Thyroid gland (tissue), 4 donors: ENCODE measurements around the gene PLXND1. TPM values are rescaled to one million over a fixed set of nuclear protein-coding genes. Genes with fewer than 3 reads are reported as not detected.

Experiments
- DNase-seq, 2 donors: peaks; one replicate each; pipeline ENCODE4 v3.0.0-alpha.2; 2019
- H3K27ac ChIP-seq, 3 donors: fragments of 200-600 bp; sonication (generic); 1 replicate in 2 of 3; 2 replicates in 1 of 3; pipeline ENCODE4 v1.5.1; 2016 to 2019; ENCODE audit warnings: mild to moderate bottlenecking in 1 of 3, moderate library complexity in 1 of 3
- H3K27me3 ChIP-seq: fragments of 200-600 bp; sonication (generic); one replicate; pipeline ENCODE4 v1.5.1; 2019
- H3K36me3 ChIP-seq, 2 donors: fragments of 200-600 bp; sonication (generic); one replicate each; pipeline ENCODE4 v1.5.1; 2016 to 2019
- H3K4me1 ChIP-seq, 2 donors: fragments of 200-600 bp; sonication (generic); one replicate each; pipeline ENCODE4 v1.5.1; 2017 to 2019
- H3K4me3 ChIP-seq, 3 donors: fragments of 200-600 bp; sonication (generic); replicated peaks in 1 of 3; 1 replicate in 2 of 3; 2 replicates in 1 of 3; pipeline ENCODE4 v1.5.1; 2016; ENCODE audit warnings: mild to moderate bottlenecking in 1 of 3
- H3K9me3 ChIP-seq: fragments of 200-600 bp; sonication (generic); one replicate; pipeline ENCODE4 v1.5.1; 2017
- CTCF ChIP-seq, 6 experiments: fragments of 200-600 bp in 3 of 6; fragments of 450-650 bp in 3 of 6; sonication (generic) in 3 of 6; IDR thresholded peaks; one replicate each; pipeline ENCODE4 v1.5.1; 2016 to 2019; ENCODE audit warnings: antibody characterized with exemption in 6 of 6, mild to moderate bottlenecking in 2 of 6, inconsistent platforms in 1 of 6, moderate library complexity in 1 of 6
- POLR2A ChIP-seq, 2 donors: fragments of 450-650 bp; IDR thresholded peaks; one replicate each; pipeline ENCODE4 v1.6.1; 2017; ENCODE audit warnings: antibody characterized with exemption in 2 of 2, mild to moderate bottlenecking in 2 of 2, moderate library complexity in 1 of 2
- WGBS, 2 donors: methylation state at CpG; one replicate each; pipeline ENCODE4 v1.1.5; 2017; 5-methylcytosine and 5-hydroxymethylcytosine counted together
- intact Hi-C: fragments of 100-400 bp; cut with DNase I; formaldehyde crosslinking; loops from one replicate; pipeline ENCODE4 v1.15.1; 2023
- total RNA-seq, 4 donors: library from RNA; depleted of rRNA; stranded (reverse); fragments of >200 nt; gene quantifications; one replicate each; pipeline ENCODE4 v1.2.3, GENCODE V29; 2016

Gene PLXND1
- total RNA-seq, 4 donors from 2014 or later = 50.7 to 69.8 (median 60.8) TPM

GRCh38 chr3:129618186-129618820 is 11.8 kb upstream of the PLXND1 start:
- Histone ChIP-seq H3K27ac (peak overlapping the region in 1 of 3 donors; percentile 49), H3K4me3 (no peak overlapping the region), H3K9me3 (no peaks in the 10 kb centered on the region), H3K36me3 (no peaks in the 10 kb centered on the region), H3K4me1 (peaks cover 10 to 60% of the 10 kb centered on the region in 2 donors), H3K27me3 (no peaks in the 10 kb centered on the region)
- TF ChIP-seq POLR2A (IDR thresholded peaks at IDR 0.05) = no peak
- no peak for TF ChIP-seq CTCF (IDR thresholded peaks at IDR 0.05)
- no peak for DNase-seq
- intact Hi-C loops = no loop called here
- WGBS, 2 donors = 74 to 76% methylated on average over 15 of the region's 15 CpGs

- DNase-seq = no peak
- intact Hi-C loops = no loop called here
- Histone ChIP-seq H3K36me3 (no peaks in the 10 kb centered on the region), H3K4me3 (no peak overlapping the region), H3K9me3 (no peaks in the 10 kb centered on the region), H3K27ac (peak overlapping the region; percentile 18 to 52 (median 51)), H3K27me3 (no peaks in the 10 kb centered on the region), H3K4me1 (peaks cover 3 to 56% of the 10 kb centered on the region in 2 donors)
- WGBS, 2 donors = 89 to 93% methylated on average over 11 of the region's 12 CpGs
- TF ChIP-seq POLR2A (IDR thresholded peaks at IDR 0.05) = no peak
- TF ChIP-seq CTCF (IDR thresholded peaks at IDR 0.05) = no peak
These were observed 11.1 kb upstream of the PLXND1 start for GRCh38 chr3:129617381-129618185.

GRCh38 chr3:129616713-129617112 is 10.2 kb upstream of the PLXND1 start:
- peaks cover 6 to 59% of the 10 kb centered on the region in 2 donors for H3K4me1 ChIP-seq
- no peak for DNase-seq
- H3K9me3 ChIP-seq = no peaks in the 10 kb centered on the region
- intact Hi-C loops = no loop called here
- H3K27me3 ChIP-seq = no peaks in the 10 kb centered on the region
- TF ChIP-seq CTCF (IDR thresholded peaks at IDR 0.05) = no peak
- no peak for TF ChIP-seq POLR2A (IDR thresholded peaks at IDR 0.05)
- no peak overlapping the region for H3K4me3 ChIP-seq
- peak overlapping the region; percentile 18 to 52 (median 51) for H3K27ac ChIP-seq
- 63 to 81% methylated on average over 4 to 5 of the region's 5 CpGs for WGBS, 2 donors
- no peaks in the 10 kb centered on the region for H3K36me3 ChIP-seq

- peak overlapping the region in 2 of 3 donors; percentile 51 to 52 for H3K27ac ChIP-seq
- TF ChIP-seq POLR2A (IDR thresholded peaks at IDR 0.05) (no peak), CTCF (IDR thresholded peaks at IDR 0.05) (no peak)
- no peak for DNase-seq
These were observed 9.8 kb upstream of the PLXND1 start for GRCh38 chr3:129616291-129616690.

More at GRCh38 chr3:129616291-129616690, 9.8 kb upstream of the PLXND1 start:
- Histone ChIP-seq H3K9me3 (no peaks in the 10 kb centered on the region), H3K36me3 (no peaks in the 10 kb centered on the region), H3K4me3 (no peak overlapping the region), H3K27me3 (no peaks in the 10 kb centered on the region), H3K4me1 (peaks cover 6 to 60% of the 10 kb centered on the region in 2 donors)
- WGBS, 2 donors = 50 to 63% methylated on average over 6 to 8 of the region's 8 CpGs
- intact Hi-C loops = no loop called here
